OCI-M2 (cell line): ENCODE results near the gene FAM181B.
"Not testable (repeated sequence)": the region's sequence is repeated elsewhere in the genome, so short reads cannot be mapped to it uniquely, and the experiment has no call there.

Experiments
- DNase-seq: peaks from one replicate; lab custom pipeline; 2025; ENCODE audit not compliant: unreplicated experiment; lab: John Stamatoyannopoulos, UW

The FAM181B gene

GRCh38 chr11:82732734-82733443 lies 775 bp downstream of the FAM181B start:
- DNase-seq = no peak

- no peak for DNase-seq
These were observed 1.3 kb downstream of the FAM181B start for GRCh38 chr11:82732348-82732733.

DNA sequence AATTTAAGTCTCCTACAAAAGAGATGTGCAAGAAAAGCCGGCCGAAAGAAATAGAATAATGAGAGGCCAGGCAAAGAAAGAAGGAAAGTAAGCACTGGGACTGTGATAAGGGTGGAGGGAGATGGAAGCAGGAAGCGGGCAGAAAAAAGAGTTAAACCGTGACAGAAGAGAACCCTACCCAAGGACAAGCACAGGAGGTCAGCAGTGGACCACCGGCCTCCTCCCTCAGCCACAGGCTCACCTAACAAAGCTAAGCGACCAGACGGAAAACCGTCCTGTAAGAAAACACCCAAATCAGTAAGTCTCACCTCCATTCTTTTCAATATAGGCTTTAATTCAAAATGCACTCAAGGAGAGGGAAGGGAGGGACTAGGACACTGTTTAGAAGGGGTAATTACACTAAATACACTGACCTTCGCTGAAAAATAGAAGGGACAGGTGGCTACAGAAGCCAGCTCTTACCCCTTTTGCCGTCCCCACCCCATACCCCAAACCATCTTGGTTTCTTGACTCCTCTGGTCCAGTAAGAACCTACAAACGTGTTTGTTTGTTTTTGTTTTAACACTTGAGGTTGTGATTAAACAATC lies 1.9 kb downstream of the FAM181B start:
- no peak for DNase-seq

GRCh38 chr11:82730754-82731153 lies 2.9 kb downstream of the FAM181B start:
- no peak for DNase-seq

DNA sequence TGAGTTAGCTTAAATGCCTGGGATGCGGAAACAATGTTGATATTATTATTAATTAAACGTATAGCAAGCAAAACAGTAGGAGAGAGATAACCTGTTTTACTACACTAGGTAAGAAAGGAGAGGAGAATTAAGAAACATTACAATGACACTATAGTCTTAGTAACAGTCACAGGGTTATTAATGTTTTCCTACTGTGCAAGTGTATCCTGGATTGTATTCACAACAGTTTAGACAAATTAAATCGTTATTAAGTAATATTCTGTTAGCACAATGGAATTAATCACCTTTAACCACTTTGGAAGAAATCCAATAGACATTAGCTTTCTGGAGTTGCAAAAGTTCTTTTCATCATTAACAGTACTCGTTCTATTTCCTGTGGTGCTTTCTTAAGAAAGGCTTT lies 3.4 kb downstream of the FAM181B start:
- no peak for DNase-seq

DNA sequence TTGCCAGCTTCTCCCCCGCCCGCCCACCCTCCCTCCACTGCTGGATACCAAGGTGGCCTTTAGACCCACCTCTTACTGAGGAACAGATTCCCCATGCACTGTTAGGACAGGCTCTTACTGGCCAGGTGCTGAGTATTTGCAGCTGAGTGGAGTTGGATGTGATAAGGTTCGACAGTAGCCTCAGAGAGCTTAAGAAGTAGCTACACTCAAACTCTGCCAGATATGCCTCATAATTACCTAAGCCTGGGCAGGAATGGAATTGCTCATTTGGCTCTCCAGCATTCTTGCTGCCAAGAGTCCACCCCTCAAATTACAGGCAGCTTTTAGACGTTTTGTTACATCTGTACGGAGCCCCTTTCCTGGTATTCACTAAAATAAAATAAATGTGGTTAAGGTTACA lies 9.6 kb downstream of the FAM181B start:
- no peak for DNase-seq

GRCh38 chr11:82722231-82722630 lies 11.4 kb downstream of the FAM181B start:
- no peak for DNase-seq

- DNase-seq = no peak
These were observed 13.2 kb downstream of the FAM181B start for GRCh38 chr11:82720267-82721065.

GRCh38 chr11:82719361-82720105 lies 14.1 kb downstream of the FAM181B start:
- DNase-seq = no peak

- no peak for DNase-seq
These were observed 14.8 kb downstream of the FAM181B start for GRCh38 chr11:82718821-82719220.

DNA sequence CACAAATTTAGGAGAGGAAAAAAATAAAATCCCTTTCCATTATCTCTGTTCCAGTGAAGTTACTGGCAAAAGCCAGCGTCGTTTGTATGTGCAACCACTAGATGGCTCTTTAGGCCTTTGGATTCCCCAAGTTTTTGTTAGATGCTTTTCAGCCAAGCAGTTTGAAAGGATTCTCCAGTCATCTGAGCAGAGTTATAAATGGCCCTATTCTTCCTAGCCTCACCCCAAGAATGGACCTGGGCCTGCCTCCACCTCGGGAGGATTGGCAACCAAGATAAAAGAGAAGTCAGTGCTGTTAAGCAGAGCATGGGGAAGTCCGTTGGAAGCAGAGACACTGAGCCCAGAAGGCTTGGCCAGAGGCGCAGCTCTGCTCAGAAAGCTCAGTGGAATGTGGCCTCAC lies 15.4 kb downstream of the FAM181B start:
- no peak for DNase-seq

GRCh38 chr11:82714346-82715174 lies 19.1 kb downstream of the FAM181B start:
- no peak for DNase-seq

DNA sequence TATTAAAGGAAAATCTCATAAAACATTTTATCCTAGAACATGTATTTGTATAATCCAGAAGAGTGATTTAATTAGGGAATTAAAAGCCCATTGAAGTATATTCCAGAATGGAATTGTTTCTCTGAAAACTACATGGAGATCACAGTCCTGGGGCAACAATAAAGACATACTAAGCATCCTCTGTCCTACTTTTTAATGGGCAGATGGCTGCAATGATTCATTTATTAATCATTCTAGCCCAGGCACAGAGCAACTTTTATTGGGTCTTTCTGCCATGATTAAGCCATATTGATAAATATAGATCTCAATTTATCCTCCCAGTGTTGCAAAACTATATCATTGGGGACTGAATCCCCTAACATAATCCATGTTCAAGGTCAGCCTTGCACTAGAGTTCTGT lies 22.0 kb downstream of the FAM181B start:
- DNase-seq = no peak

GRCh38 chr11:82703796-82704195 lies 29.9 kb downstream of the FAM181B start:
- no peak for DNase-seq

DNA sequence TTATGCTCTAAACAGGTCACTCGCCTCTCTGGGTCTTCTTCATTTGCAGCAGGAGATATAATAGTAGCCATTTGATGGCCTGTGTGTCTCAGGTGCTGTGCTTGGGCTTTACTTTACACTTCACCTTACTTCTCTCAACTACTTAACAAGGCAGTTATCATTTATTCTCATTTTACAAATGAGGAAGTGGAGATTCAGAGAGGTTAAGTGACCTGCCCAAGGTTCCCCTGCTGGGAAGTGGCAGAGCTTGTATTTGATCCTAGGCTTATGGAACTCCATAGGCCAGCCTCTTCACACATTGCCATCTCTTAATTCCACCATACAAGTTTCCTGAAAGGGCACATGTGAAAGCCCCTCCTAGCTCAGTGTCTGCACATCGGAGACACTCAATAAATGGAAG lies 30.4 kb downstream of the FAM181B start:
- DNase-seq = no peak

DNA sequence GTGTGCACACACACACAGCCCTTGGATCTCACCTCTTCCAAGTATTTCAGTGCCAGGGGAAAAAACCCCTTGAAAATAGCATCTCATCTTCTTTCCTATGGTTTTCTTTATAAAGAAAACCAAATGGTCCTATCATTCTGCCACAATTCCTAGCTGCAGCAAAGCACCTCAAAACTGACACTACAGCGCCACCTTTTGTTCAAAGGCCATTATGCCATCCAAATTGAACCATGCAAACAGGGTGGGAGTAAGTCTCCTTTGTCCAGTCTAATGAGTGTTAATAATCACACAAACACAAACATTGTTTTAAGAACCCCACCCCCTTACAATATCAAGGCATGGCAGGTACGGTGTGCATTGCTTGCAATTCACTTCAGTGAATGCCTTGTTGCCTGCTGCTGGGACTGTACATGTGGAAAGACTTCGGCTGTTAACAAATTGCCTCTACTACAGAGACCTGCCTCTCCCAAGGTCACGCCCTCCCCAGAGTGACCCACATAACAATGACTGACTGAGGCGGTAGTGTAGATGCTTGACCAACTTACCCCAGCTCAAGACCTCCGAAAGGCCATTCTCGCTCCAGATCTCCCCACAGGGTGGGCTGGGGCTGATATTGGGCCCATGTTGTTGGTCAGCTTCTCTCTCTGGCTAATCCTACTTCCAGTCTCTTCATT lies 31.7 kb downstream of the FAM181B start:
- no peak for DNase-seq

DNA sequence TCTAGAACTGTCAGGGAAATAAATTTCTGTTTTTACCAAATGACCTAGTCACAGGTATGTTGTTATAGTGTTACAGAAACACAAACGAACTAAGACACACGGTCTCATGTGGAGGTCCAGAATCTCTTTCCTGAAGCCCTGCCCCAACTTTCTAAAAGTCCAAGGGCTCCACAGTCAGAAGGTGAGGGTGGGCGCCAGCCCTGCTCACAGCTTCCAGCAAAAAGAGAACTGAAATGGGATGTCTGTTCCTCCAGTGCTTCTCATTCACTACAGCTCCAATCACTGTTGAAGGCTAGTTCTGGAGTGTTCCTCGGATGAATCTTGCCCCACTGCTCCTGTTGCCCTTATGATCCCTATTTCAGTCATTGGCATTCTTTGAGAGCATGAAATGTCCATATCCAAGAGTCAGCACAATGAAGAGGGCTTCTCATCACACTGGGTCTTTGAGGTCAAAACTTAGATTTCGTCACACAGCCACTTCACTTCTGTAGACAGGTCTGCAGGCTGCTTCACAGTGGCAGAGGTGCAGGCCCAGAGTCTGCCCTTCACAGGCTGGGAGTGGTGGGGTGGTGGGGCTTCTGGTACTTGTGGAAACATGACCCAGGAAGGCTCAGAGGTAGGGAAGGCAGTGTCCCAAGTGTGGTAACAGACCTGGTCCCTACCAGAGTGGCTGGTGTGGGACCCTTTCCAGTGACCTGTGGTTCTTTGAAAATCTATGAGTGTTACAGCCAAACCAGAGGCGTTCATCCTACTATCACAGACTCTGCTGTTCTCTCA lies 34.9 kb downstream of the FAM181B start:
- no peak for DNase-seq

GRCh38 chr11:82692981-82693380 lies 40.7 kb downstream of the FAM181B start:
- no peak for DNase-seq

DNA sequence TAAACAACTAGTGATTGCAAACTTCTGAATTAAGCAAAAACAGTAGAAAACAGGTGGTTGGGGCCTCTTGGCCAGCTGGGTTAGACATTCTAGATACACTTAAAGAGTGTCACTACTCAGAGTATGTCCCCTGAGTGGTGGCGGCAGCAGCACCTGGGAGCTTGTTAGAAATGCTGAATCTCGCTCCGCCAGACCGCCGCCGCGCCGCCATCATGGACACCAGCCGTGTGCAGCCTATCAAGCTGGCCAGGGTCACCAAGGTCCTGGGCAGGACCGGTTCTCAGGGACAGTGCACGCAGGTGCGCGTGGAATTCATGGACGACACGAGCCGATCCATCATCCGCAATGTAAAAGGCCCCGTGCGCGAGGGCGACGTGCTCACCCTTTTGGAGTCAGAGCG lies 44.3 kb downstream of the FAM181B start:
- not testable (repeated sequence) for DNase-seq
